HCT116 (cell line): ENCODE measurements around the gene HAND1.

Experiments
- EZH2 ChIP-seq: fragments of 200-600 bp; sonication (generic); IDR thresholded peaks from 2 replicates; pipeline ENCODE4 v1.6.1; 2017; ENCODE audit warnings: antibody characterized with exemption, mixed run types
- EZH2phosphoT487 ChIP-seq: fragments of 200-600 bp; IDR thresholded peaks from 2 replicates; pipeline ENCODE4 v1.6.1; 2018; ENCODE audit warnings: antibody characterized with exemption, borderline replicate concordance
- POLR2A ChIP-seq: IDR thresholded peaks from 2 replicates; pipeline ENCODE4 v1.7.0; 2011; ENCODE audit warnings: borderline replicate concordance; ENCODE audit not compliant: insufficient read depth, insufficient read length; ENCODE audit errors: extremely low read depth
- POLR2AphosphoS5 ChIP-seq: IDR thresholded peaks from 2 replicates; pipeline ENCODE4 v1.6.1; 2011; ENCODE audit warnings: mild to moderate bottlenecking, low read depth, low read length, moderate library complexity
- SP1 ChIP-seq: IDR thresholded peaks from 2 replicates; pipeline ENCODE4 v1.6.1; 2012; ENCODE audit warnings: low read depth
- TCF7L2 ChIP-seq: IDR thresholded peaks from 2 replicates; pipeline ENCODE4 v1.7.0; 2011; ENCODE audit warnings: borderline replicate concordance, inconsistent platforms; ENCODE audit not compliant: insufficient read depth, insufficient read length; ENCODE audit errors: extremely low read depth
- TF ChIP-seq, protein P1 (sequence below), 3 experiments: fragments of 200-600 bp in 1 of 3; sonication (generic) in 1 of 3; IDR thresholded peaks in 2 of 3; conservative IDR thresholded peaks in 1 of 3; 2 replicates each; pipeline ENCODE4 v1.5.1; 2012 to 2017; ENCODE audit warnings: low read depth in 2 of 3, low read length in 2 of 3, antibody characterized with exemption in 1 of 3, borderline replicate concordance in 1 of 3, control low read depth in 1 of 3, mild to moderate bottlenecking in 1 of 3, mixed read lengths in 1 of 3, mixed run types in 1 of 3, moderate library complexity in 1 of 3; ENCODE audit not compliant: insufficient read depth in 1 of 3

DNA sequence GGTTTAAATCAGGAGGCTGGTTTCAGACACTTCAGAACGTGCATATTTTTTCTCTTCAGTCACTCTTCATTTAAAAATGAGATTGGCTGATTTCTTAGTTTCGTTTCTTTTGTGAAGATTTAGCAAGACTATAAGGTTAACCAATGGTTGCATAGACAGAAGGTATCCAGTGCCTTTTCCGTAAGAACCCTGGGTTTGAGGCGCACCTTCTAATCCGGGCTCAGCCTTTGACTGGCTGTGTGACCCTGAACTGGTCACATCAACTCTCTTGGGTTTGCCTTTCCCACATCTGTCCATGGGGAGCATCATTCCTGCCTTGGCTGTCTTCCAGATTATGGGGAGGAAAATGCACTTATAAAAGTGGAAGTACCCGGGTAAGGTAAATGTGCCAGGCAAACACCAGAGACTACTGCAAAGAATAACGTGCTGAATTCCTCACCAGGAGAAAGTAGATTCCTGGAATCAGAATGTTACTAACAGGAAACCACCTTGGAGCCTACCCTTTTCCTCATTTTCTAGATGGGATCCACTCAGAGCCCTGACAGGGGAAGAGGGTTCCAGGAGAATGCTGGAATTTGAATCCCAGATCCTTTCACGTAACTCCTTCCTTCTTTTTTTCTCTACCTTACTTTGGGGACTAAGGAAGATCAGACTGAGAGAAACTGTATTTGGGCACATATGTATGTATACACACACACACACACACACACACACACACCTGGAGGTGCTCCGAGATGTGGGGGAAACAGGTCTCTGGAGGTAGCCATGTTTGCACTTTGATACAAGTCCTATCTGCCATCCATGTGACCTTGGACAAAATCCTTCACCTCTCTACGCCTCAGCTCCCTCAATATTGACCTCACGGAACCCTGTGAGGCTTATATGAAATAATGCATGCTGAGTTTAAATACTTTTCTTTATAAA is 6.8 kb downstream of the HAND1 start:
- TF ChIP-seq SP1 (no peak), POLR2A (no peak), EZH2 (no peak), EZH2phosphoT487 (no peak), TCF7L2 (no peak), POLR2AphosphoS5 (no peak)
- TF ChIP-seq, protein P1, sequence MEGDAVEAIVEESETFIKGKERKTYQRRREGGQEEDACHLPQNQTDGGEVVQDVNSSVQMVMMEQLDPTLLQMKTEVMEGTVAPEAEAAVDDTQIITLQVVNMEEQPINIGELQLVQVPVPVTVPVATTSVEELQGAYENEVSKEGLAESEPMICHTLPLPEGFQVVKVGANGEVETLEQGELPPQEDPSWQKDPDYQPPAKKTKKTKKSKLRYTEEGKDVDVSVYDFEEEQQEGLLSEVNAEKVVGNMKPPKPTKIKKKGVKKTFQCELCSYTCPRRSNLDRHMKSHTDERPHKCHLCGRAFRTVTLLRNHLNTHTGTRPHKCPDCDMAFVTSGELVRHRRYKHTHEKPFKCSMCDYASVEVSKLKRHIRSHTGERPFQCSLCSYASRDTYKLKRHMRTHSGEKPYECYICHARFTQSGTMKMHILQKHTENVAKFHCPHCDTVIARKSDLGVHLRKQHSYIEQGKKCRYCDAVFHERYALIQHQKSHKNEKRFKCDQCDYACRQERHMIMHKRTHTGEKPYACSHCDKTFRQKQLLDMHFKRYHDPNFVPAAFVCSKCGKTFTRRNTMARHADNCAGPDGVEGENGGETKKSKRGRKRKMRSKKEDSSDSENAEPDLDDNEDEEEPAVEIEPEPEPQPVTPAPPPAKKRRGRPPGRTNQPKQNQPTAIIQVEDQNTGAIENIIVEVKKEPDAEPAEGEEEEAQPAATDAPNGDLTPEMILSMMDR (IDR thresholded peaks at IDR 0.05 in 2 of 3, conservative IDR thresholded peaks at IDR 0.05 in 1 of 3; ENCODE audit: borderline replicate concordance in 1 of 3, insufficient read depth in 1 of 3, low read depth in 2 of 3, low read length in 2 of 3), result no peak
